Panc1 (cell line): ENCODE measurements around the gene DBT.

ENCODE experiments used
- SIN3A ChIP-seq: IDR thresholded peaks from 2 replicates; pipeline ENCODE4 v1.6.1; 2012; ENCODE audit warnings: low read depth, mild to moderate bottlenecking, low read length, moderate library complexity, borderline replicate concordance; ENCODE audit not compliant: insufficient read depth
- TCF7L2 ChIP-seq: IDR thresholded peaks from 2 replicates; pipeline ENCODE4 v1.6.1; 2011; ENCODE audit warnings: mild to moderate bottlenecking, low read depth, low read length, inconsistent platforms
- TF ChIP-seq, protein P1 (sequence below): fragments of 450-650 bp; IDR thresholded peaks from 2 replicates; pipeline ENCODE4 v1.5.1; 2017; ENCODE audit warnings: mild to moderate bottlenecking

DNA sequence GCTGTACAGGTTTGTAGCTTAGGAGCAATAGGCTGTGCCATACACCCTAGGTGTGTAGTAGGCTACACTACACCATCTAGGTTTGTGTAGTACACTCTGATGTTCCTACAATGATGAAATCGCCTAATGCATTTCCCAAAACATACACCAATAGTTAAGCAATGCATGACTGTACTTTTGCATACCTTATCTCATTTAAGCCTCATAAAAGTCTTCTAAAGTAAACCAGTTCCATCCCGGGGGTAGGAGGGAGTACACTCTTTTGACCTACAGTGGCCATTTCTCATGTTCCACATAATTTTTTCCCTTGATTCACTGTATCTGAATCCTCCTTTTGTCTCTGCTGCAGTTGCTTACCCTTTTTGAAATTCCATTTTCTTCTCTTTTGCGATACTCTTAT lies 104.5 kb downstream of the DBT start:
- TF ChIP-seq, protein P1, sequence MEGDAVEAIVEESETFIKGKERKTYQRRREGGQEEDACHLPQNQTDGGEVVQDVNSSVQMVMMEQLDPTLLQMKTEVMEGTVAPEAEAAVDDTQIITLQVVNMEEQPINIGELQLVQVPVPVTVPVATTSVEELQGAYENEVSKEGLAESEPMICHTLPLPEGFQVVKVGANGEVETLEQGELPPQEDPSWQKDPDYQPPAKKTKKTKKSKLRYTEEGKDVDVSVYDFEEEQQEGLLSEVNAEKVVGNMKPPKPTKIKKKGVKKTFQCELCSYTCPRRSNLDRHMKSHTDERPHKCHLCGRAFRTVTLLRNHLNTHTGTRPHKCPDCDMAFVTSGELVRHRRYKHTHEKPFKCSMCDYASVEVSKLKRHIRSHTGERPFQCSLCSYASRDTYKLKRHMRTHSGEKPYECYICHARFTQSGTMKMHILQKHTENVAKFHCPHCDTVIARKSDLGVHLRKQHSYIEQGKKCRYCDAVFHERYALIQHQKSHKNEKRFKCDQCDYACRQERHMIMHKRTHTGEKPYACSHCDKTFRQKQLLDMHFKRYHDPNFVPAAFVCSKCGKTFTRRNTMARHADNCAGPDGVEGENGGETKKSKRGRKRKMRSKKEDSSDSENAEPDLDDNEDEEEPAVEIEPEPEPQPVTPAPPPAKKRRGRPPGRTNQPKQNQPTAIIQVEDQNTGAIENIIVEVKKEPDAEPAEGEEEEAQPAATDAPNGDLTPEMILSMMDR = no peak
- no peak for TF ChIP-seq SIN3A
- TF ChIP-seq TCF7L2 = no peak
